C4-2B (cell line): Measurements from ENCODE around the gene IFT22.

Source experiments
- H3K27ac ChIP-seq: fragments of 450-650 bp; 2 replicates; pipeline ENCODE4 v1.5.1; 2017
- CTCF ChIP-seq: fragments of 450-650 bp; conservative IDR thresholded peaks from 2 replicates; pipeline ENCODE4 v1.5.1; 2017; ENCODE audit warnings: mild to moderate bottlenecking
- ZFX ChIP-seq: fragments of 450-650 bp; IDR thresholded peaks from 2 replicates; pipeline ENCODE4 v1.6.1; 2017

IFT22 gene

GRCh38 chr7:101321491-101322401 lies at the start of gene IFT22:
TSS of gene IFT22 (minus strand) at chr7:101321812. CDS start at chr7:101321709, 103 bp downstream.
- H3K27ac ChIP-seq: peak within 1 kb of the TSS; percentile 78
- TF ChIP-seq CTCF (no peak; the same call in 1 of the 2 replicates), ZFX (peak; percentile 63; the same call in 1 of the 2 replicates)

GRCh38 chr7:101370836-101371235 lies 49.2 kb upstream of the IFT22 start:
- H3K27ac ChIP-seq: no peak overlapping the region
- TF ChIP-seq ZFX (no peak), CTCF (no peak)

GRCh38 chr7:101368422-101369165 lies 47.0 kb upstream of the IFT22 start:
- H3K27ac ChIP-seq: no peak overlapping the region
- TF ChIP-seq ZFX (no peak), CTCF (no peak)

- no peak for TF ChIP-seq ZFX
- no peak for TF ChIP-seq CTCF
- no peak overlapping the region for H3K27ac ChIP-seq
These were observed 46.1 kb upstream of the IFT22 start for GRCh38 chr7:101367676-101368075.

- H3K27ac ChIP-seq: no peak overlapping the region
- TF ChIP-seq ZFX (no peak), CTCF (no peak)
These were observed 44.3 kb upstream of the IFT22 start for GRCh38 chr7:101365956-101366355.

GRCh38 chr7:101363734-101364374 lies 42.2 kb upstream of the IFT22 start:
- peak overlapping the region; percentile 96 for H3K27ac ChIP-seq
- TF ChIP-seq ZFX (peak; percentile 89), CTCF (peak; percentile 99)
